SK-N-SH (cell line): ENCODE measurements around the gene C6orf120. TPM values are rescaled to one million over a fixed set of nuclear protein-coding genes. Genes with fewer than 3 reads are reported as not detected.

Experiments
- CTCF ChIA-PET: fragments of 300-600, 350-600 bp; formaldehyde crosslinking; extraction: SDS; loops from one replicate; lab custom pipeline; 2021; lab: Yijun Ruan, JAX
- POLR2A ChIA-PET: fragments of 350-600 bp; sonication (Branson Sonifier 250); formaldehyde crosslinking; extraction: SDS; loops from one replicate; lab custom pipeline; 2020; ENCODE audit warnings: antibody characterized with exemption, inconsistent platforms; lab: Yijun Ruan, JAX
- DNase-seq: peaks from one replicate; pipeline ENCODE4 v3.0.0; 2012
- H2AFZ ChIP-seq: fragments of 200-600 bp; sonication (generic); 2 replicates; pipeline ENCODE4 v1.8.1; 2016; ENCODE audit warnings: antibody characterized with exemption, mild to moderate bottlenecking, low read depth
- H3F3A ChIP-seq: fragments of 200-600 bp; sonication (generic); replicated peaks from 2 replicates; pipeline ENCODE3; 2016; ENCODE audit warnings: antibody characterized with exemption, mild to moderate bottlenecking; ENCODE audit not compliant: insufficient read depth
- H3K27ac ChIP-seq, 2 experiments: fragments of 200-500 bp in 1 of 2; fragments of 200-600 bp in 1 of 2; sonication (Bioruptor generic) in 1 of 2; sonication (generic), shearing (Covaris generic) in 1 of 2; 2 replicates each; pipeline versions ENCODE4 v1.5.1 to v1.6.1; 2014 to 2016; ENCODE audit warnings: low read depth in 2 of 2, inconsistent platforms in 1 of 2, low read length in 1 of 2, mild to moderate bottlenecking in 1 of 2, mixed read lengths in 1 of 2
- H3K27me3 ChIP-seq: fragments of 200-600 bp; sonication (generic), shearing (Covaris generic); 2 replicates; pipeline ENCODE4 v1.6.1; 2016; ENCODE audit warnings: mixed run types; ENCODE audit not compliant: insufficient read depth
- H3K36me3 ChIP-seq, 2 experiments: fragments of 200-500 bp in 1 of 2; fragments of 200-600 bp in 1 of 2; sonication (Bioruptor generic) in 1 of 2; sonication (generic) in 1 of 2; replicated peaks in 1 of 2; 2 replicates each; pipeline versions ENCODE3 to v1.5.1; 2014 to 2016; ENCODE audit warnings: low read length in 1 of 2, mild to moderate bottlenecking in 1 of 2; ENCODE audit not compliant: insufficient read depth in 2 of 2, control insufficient read depth in 1 of 2
- H3K4me1 ChIP-seq, 2 experiments: fragments of 200-500 bp in 1 of 2; fragments of 200-600 bp in 1 of 2; sonication (Bioruptor generic) in 1 of 2; sonication (generic), shearing (Covaris generic) in 1 of 2; 2 replicates each; pipeline versions ENCODE4 v1.5.1 to v1.6.1; 2014 to 2016; ENCODE audit warnings: low read depth in 1 of 2, low read length in 1 of 2, mixed run types in 1 of 2; ENCODE audit not compliant: insufficient read depth in 2 of 2, control insufficient read depth in 1 of 2
- H3K4me2 ChIP-seq: fragments of 200-600 bp; sonication (generic), shearing (Covaris generic); 2 replicates; pipeline ENCODE4 v1.6.1; 2017; ENCODE audit warnings: mixed run types
- H3K4me3 ChIP-seq, 2 experiments: fragments of 200-500 bp in 1 of 2; fragments of 200-600 bp in 1 of 2; sonication (Bioruptor generic) in 1 of 2; sonication (generic), shearing (Covaris generic) in 1 of 2; 2 replicates each; pipeline versions ENCODE4 v1.5.1 to v1.8.1; 2014 to 2016; ENCODE audit warnings: low read depth in 2 of 2, inconsistent platforms in 1 of 2, low read length in 1 of 2, mild to moderate bottlenecking in 1 of 2, mixed read lengths in 1 of 2, moderate library complexity in 1 of 2
- H3K79me2 ChIP-seq: fragments of 200-600 bp; sonication (generic); 2 replicates; pipeline ENCODE4 v1.8.1; 2017; ENCODE audit warnings: mild to moderate bottlenecking; ENCODE audit not compliant: insufficient read depth
- H3K9ac ChIP-seq: fragments of 200-600 bp; sonication (generic); 2 replicates; pipeline ENCODE4 v1.6.1; 2017; ENCODE audit warnings: mixed run types
- H3K9me2 ChIP-seq: fragments of 200-600 bp; sonication (generic); 2 replicates; pipeline ENCODE4 v1.6.1; 2017; ENCODE audit warnings: mixed run types
- H3K9me3 ChIP-seq: fragments of 200-600 bp; sonication (generic); 2 replicates; pipeline ENCODE4 v1.6.1; 2017; ENCODE audit warnings: mixed run types, mild to moderate bottlenecking, moderate library complexity
- H4K20me1 ChIP-seq: fragments of 200-600 bp; sonication (generic); 2 replicates; pipeline ENCODE4 v1.6.1; 2017; ENCODE audit warnings: mild to moderate bottlenecking, mixed run types; ENCODE audit not compliant: insufficient read depth
- JUND ChIP-seq: IDR thresholded peaks from 2 replicates; pipeline ENCODE4 v1.4.0; 2012
- MEF2A ChIP-seq: IDR thresholded peaks from 2 replicates; pipeline ENCODE4 v1.4.0; 2012; ENCODE audit warnings: low read depth, borderline replicate concordance
- MXI1 ChIP-seq: IDR thresholded peaks from 2 replicates; pipeline ENCODE4 v1.6.1; 2012; ENCODE audit warnings: mild to moderate bottlenecking, low read depth, low read length, improper control_type of control experiment
- RFX5 ChIP-seq: IDR thresholded peaks from 2 replicates; pipeline ENCODE4 v1.6.1; 2012; ENCODE audit warnings: mild to moderate bottlenecking, improper control_type of control experiment, low read length
- SIN3A ChIP-seq: IDR thresholded peaks from 2 replicates; pipeline ENCODE4 v1.6.1; 2012; ENCODE audit warnings: low read depth, mild to moderate bottlenecking, low read length, moderate library complexity, borderline replicate concordance
- TCF12 ChIP-seq: IDR thresholded peaks from 2 replicates; pipeline ENCODE4 v1.4.0; 2012
- WGBS: methylation state at CpG from one replicate; pipeline ENCODE4 v1.1.6; 2017; ENCODE audit warnings: low lambda C conversion rate; 5-methylcytosine and 5-hydroxymethylcytosine counted together
- polyA plus RNA-seq, 3 experiments: library from polyadenylated mRNA; depleted of rRNA; stranded (reverse); fragments of >200 nt; gene quantifications; 2 replicates each; pipeline ENCODE4 v1.2.3, GENCODE V29; 2012
- TF ChIP-seq, protein P1 (sequence below): fragments of 150-350 bp; IDR thresholded peaks from 2 replicates; pipeline ENCODE4 v1.6.1; 2016; ENCODE audit warnings: mild to moderate bottlenecking, low read depth, low read length
- TF ChIP-seq, protein P2 (sequence below): IDR thresholded peaks from 2 replicates; pipeline ENCODE4 v1.4.0; 2012; ENCODE audit warnings: low read depth
- TF ChIP-seq, protein P3 (sequence below): IDR thresholded peaks from 2 replicates; pipeline ENCODE4 v1.4.0; 2012; ENCODE audit warnings: low read depth, borderline replicate concordance

C6orf120 gene
- polyA plus RNA-seq, 1 of the 3 experiments (the other 2 are of a cell fraction) = 10.1 TPM

DNA sequence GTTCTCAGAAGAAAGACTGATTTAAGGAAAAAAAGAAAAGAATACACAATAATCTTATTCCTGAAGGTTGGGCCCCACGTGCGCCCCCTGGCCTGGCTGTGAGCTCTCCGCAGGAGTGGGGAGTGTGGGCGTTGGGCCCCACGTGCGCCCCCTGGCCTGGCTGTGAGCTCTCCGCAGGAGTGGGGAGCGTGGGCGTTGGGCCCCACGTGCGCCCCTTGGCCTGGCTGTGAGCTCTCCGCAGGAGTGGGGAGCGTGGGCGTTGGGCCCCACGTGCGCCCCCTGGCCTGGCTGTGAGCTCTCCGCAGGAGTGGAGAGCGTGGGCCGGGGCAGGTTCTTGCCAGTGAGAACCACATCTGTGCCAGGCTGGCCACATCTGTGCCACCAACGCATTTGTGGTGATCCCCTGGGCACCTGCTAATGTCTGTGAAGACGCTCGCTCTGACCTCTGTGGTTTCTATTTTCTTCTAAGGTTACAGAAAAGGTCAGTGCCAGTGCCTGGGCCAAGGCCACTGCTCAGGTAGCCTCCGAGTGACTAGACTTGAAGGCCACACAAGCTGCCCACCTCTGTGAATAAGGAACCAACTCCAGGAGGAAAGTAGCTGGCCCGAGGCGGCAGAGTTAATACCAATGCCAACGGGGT is 41.1 kb upstream of the C6orf120 start:
- Histone ChIP-seq H3K9me3 (no peaks in the 10 kb centered on the region), H2AFZ (no peak overlapping the region), H3K9me2 (no peaks in the 10 kb centered on the region), H3F3A (no peaks in the 10 kb centered on the region), H4K20me1 (no peaks in the 10 kb centered on the region), H3K4me3 (no peak overlapping the region), H3K9ac (no peak overlapping the region), H3K4me2 (no peak overlapping the region), H3K36me3 (peaks cover 5 to 66% of the 10 kb centered on the region in 2 experiments), H3K27me3 (no peaks in the 10 kb centered on the region), H3K4me1 (no peaks in the 10 kb centered on the region; a peak in 1 of 4 replicates), H3K79me2 (no peaks in the 10 kb centered on the region), H3K27ac (no peak overlapping the region)
- DNase-seq = no peak
- ChIA-PET POLR2A (no interaction called here), CTCF (no interaction called here)
- WGBS = 99% methylated on average over 23 of the region's 26 CpGs
- TF ChIP-seq MEF2A (no peak), JUND (no peak), TCF12 (no peak)
- TF ChIP-seq, protein P1, sequence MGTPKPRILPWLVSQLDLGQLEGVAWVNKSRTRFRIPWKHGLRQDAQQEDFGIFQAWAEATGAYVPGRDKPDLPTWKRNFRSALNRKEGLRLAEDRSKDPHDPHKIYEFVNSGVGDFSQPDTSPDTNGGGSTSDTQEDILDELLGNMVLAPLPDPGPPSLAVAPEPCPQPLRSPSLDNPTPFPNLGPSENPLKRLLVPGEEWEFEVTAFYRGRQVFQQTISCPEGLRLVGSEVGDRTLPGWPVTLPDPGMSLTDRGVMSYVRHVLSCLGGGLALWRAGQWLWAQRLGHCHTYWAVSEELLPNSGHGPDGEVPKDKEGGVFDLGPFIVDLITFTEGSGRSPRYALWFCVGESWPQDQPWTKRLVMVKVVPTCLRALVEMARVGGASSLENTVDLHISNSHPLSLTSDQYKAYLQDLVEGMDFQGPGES = no peak

DNA sequence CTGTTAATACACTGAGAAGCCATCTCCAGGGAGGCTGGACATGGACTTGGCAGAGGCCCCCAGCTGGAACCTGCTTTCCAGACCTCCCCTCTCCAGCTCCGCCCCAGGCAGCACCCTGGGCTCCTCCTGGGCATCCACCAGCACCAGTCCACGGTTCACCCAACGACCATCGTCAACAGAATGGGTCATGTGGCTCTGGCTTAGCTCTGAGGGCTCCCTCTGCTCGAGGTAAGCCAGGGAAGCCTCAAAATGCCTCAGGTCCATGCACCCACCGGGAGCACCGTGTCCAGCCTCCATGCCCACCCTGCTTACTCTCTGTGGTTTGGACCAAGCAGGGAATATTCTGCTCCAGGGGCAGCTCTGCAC is 40.6 kb upstream of the C6orf120 start:
- no peak for DNase-seq
- no peak overlapping the region for H3K4me3 ChIP-seq
- no peaks in the 10 kb centered on the region for H3K27me3 ChIP-seq
- H3K79me2 ChIP-seq = no peaks in the 10 kb centered on the region
- no peaks in the 10 kb centered on the region for H3F3A ChIP-seq
- no peaks in the 10 kb centered on the region for H4K20me1 ChIP-seq
- no peak overlapping the region for H2AFZ ChIP-seq
- WGBS = no CpG with 5 or more reads among the region's 7 CpGs
- H3K4me1 ChIP-seq = no peaks in the 10 kb centered on the region; a peak in 1 of 4 replicates
- H3K36me3 ChIP-seq = peaks cover 5 to 65% of the 10 kb centered on the region in 2 experiments
- H3K9me2 ChIP-seq = no peaks in the 10 kb centered on the region
- H3K27ac ChIP-seq = no peak overlapping the region
- H3K4me2 ChIP-seq = no peak overlapping the region
- ChIA-PET POLR2A (no interaction called here), CTCF (no interaction called here)
- no peaks in the 10 kb centered on the region for H3K9me3 ChIP-seq
- no peak overlapping the region for H3K9ac ChIP-seq
- no peak for TF ChIP-seq SIN3A
- TF ChIP-seq, protein P2, sequence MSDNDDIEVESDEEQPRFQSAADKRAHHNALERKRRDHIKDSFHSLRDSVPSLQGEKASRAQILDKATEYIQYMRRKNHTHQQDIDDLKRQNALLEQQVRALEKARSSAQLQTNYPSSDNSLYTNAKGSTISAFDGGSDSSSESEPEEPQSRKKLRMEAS = no peak
- TF ChIP-seq MXI1 = no peak

DNA sequence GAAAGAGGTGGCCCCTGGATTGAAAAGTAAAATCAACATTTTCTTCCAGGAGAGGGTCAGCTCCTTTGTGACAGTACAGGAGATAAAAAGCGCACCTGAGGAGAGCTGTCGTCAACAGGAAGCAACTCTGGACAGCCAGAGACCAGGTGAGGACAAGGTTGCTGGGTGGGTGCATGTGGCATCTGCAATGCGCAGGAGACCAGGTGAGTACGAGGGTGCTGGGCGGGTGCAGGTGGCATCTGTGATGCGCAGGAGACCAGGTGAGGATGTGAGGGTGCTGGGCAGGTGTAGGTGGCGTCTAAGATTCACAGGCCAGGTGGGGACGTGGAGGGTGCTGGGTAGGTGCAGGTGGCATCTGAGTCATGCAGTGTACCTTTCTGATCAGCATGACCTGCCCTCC is 38.5 kb upstream of the C6orf120 start:
- no peaks in the 10 kb centered on the region for H3K9me2 ChIP-seq

More for the DNA sequence above, 38.5 kb upstream of the C6orf120 start:
- Histone ChIP-seq H3K9me3 (no peaks in the 10 kb centered on the region), H3K9ac (no peak overlapping the region), H3K4me1 (no peaks in the 10 kb centered on the region; a peak in 1 of 4 replicates), H3K4me3 (no peak overlapping the region), H2AFZ (no peak overlapping the region), H3K79me2 (no peaks in the 10 kb centered on the region), H3K4me2 (no peak overlapping the region), H3K36me3 (peaks cover 6 to 62% of the 10 kb centered on the region in 2 experiments)
- CTCF ChIA-PET = no interaction called here
- WGBS = 98% methylated on average over 8 of the region's 8 CpGs
- POLR2A ChIA-PET = no interaction called here
- TF ChIP-seq, protein P3, sequence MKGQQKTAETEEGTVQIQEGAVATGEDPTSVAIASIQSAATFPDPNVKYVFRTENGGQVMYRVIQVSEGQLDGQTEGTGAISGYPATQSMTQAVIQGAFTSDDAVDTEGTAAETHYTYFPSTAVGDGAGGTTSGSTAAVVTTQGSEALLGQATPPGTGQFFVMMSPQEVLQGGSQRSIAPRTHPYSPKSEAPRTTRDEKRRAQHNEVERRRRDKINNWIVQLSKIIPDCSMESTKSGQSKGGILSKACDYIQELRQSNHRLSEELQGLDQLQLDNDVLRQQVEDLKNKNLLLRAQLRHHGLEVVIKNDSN = no peak
- TF ChIP-seq RFX5 = no peak
- TF ChIP-seq, all 33 proteins: peak for 0
- DNase-seq = no peak
- H4K20me1 ChIP-seq = no peaks in the 10 kb centered on the region
- H3K27ac ChIP-seq = no peak overlapping the region
- H3F3A ChIP-seq = no peaks in the 10 kb centered on the region
- H3K27me3 ChIP-seq = no peaks in the 10 kb centered on the region
